ENCODE measurements around the gene CDH4. TPM values are rescaled to one million over a fixed set of nuclear protein-coding genes. Genes with fewer than 3 reads are reported as not detected.

Gene CDH4
- total and polyA plus RNA-seq, 2 donors from 2014 or later = 1.1 TPM; not detected in 1

DNA sequence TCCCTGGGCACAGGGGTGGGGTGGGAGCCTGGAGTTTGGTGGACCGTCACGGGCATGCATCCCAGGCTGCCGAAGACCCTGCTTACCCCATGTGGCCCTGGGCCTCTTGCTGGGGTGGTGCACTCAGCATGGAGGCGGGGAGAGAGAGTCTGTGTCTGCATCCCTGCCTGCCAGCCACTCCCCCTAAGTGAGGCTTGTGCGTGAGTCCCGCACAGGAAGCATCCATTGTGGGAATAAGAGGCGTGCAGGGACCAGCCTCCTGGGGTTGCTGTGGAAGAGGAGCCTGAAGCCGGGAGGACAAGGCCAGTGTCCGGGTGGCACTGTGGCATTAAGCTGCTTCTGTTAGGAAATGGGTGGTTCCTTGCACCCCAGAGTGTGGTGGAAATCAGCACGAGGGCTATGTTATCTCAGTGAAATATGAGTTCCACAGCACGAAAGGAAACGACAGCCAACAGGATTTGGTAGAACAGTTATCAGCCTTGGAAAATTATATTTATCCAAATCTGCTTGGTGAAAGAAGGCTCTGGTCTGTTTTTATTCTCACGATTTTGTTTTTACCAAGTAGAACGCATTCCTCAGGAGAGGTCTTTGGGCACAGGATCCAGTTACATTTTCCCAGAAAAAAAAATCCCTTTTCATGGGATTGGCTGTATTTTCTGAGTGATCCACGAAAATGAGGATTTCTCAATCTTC is 35.7 kb downstream of the CDH4 start:
- no peaks in the 10 kb centered on the region for H3K4me1 ChIP-seq (ENCODE audit: control insufficient read depth in 2 of 3, insufficient read depth in 2 of 3, low read depth in 1 of 3, low read length in 3 of 3)
- TF ChIP-seq, protein P1, sequence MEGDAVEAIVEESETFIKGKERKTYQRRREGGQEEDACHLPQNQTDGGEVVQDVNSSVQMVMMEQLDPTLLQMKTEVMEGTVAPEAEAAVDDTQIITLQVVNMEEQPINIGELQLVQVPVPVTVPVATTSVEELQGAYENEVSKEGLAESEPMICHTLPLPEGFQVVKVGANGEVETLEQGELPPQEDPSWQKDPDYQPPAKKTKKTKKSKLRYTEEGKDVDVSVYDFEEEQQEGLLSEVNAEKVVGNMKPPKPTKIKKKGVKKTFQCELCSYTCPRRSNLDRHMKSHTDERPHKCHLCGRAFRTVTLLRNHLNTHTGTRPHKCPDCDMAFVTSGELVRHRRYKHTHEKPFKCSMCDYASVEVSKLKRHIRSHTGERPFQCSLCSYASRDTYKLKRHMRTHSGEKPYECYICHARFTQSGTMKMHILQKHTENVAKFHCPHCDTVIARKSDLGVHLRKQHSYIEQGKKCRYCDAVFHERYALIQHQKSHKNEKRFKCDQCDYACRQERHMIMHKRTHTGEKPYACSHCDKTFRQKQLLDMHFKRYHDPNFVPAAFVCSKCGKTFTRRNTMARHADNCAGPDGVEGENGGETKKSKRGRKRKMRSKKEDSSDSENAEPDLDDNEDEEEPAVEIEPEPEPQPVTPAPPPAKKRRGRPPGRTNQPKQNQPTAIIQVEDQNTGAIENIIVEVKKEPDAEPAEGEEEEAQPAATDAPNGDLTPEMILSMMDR (IDR thresholded peaks at IDR 0.05; ENCODE audit: borderline replicate concordance, extremely low read depth, insufficient read depth) = no peak
- H3K27ac ChIP-seq (ENCODE audit: low read depth in 2 of 2, low read length in 2 of 2) = no peak overlapping the region
- no peak overlapping the region for H3K9ac ChIP-seq (ENCODE audit: low read length in 3 of 3)
- no peaks in the 10 kb centered on the region for H3K27me3 ChIP-seq (ENCODE audit: control insufficient read depth, insufficient read depth, low read length)
- no peak for DNase-seq
- no peaks in the 10 kb centered on the region for H3K36me3 ChIP-seq (ENCODE audit: control insufficient read depth in 2 of 3, insufficient read depth in 3 of 3, low read length in 3 of 3)
- no peak overlapping the region for H3K4me3 ChIP-seq (ENCODE audit: low read length in 3 of 3)
- peaks cover 0 to 3% (median 0%) of the 10 kb centered on the region in 3 donors for H3K9me3 ChIP-seq (ENCODE audit: control insufficient read depth in 2 of 3, insufficient read depth in 1 of 3, low read length in 3 of 3)
- intact Hi-C loops (cut with DNase I) = no loop called here
- no peak for FAIRE-seq

DNA sequence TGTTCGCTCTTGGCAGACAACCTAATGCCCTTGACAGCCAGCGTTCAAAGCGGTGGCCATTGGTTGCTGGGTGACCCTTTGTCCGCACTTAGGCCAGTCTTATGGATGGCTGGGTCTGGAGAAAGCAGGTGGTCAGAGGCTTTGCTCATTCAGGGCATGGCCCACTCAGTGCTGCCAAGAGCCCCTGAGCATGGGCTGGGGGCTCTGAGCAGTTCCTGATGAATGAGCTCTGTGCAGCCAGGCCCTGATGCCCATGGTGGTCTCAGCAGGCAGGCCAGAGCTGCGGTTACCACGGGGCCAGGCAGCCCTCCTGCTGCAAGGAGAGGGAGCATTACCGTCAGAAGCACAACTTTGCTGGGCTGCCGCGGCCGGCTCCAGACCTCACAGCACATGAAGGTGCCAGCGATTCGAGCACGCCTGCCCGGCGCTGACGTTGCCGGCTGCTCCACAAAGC is 36.3 kb downstream of the CDH4 start:
- no peak for DNase-seq
- Histone ChIP-seq H3K4me1 (ENCODE audit: control insufficient read depth in 2 of 3, insufficient read depth in 2 of 3, low read depth in 1 of 3, low read length in 3 of 3) (no peaks in the 10 kb centered on the region), H3K9ac (ENCODE audit: low read length in 3 of 3) (no peak overlapping the region), H3K27ac (ENCODE audit: low read depth in 2 of 2, low read length in 2 of 2) (no peak overlapping the region), H3K36me3 (ENCODE audit: control insufficient read depth in 2 of 3, insufficient read depth in 3 of 3, low read length in 3 of 3) (no peaks in the 10 kb centered on the region), H3K27me3 (ENCODE audit: control insufficient read depth, insufficient read depth, low read length) (no peaks in the 10 kb centered on the region), H3K9me3 (ENCODE audit: control insufficient read depth in 2 of 3, insufficient read depth in 1 of 3, low read length in 3 of 3) (peaks cover 0 to 3% (median 0%) of the 10 kb centered on the region in 3 donors), H3K4me3 (ENCODE audit: low read length in 3 of 3) (no peak overlapping the region)
- TF ChIP-seq, protein P1 (IDR thresholded peaks at IDR 0.05; ENCODE audit: borderline replicate concordance, extremely low read depth, insufficient read depth) = no peak
- FAIRE-seq = no peak
- intact Hi-C loops (cut with DNase I) = no loop called here

DNA sequence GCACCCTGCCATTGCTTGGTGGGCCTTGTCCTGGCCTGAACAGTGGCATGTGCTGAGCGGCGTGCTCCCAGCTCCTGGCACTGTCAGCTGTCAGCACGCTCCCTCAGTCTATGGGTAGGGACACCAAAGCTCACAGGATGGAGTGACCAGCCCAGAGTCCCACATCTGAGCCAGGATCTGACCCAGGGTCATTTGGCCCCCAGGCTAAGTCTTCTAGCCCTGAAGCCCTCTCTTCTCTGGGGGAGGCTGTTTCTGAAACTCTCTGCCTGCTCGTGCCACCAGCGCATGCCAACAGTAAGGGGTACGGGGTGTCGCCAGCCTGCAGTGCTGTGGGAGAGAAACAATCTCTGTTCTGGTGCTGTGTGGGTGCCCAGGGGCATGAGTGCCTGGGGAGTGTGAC is 37.1 kb downstream of the CDH4 start:
- Histone ChIP-seq H3K27ac (ENCODE audit: low read depth in 2 of 2, low read length in 2 of 2) (no peak overlapping the region), H3K4me1 (ENCODE audit: control insufficient read depth in 2 of 3, insufficient read depth in 2 of 3, low read depth in 1 of 3, low read length in 3 of 3) (no peaks in the 10 kb centered on the region), H3K4me3 (ENCODE audit: low read length in 3 of 3) (no peak overlapping the region), H3K9me3 (ENCODE audit: control insufficient read depth in 2 of 3, insufficient read depth in 1 of 3, low read length in 3 of 3) (peaks cover 0 to 3% (median 0%) of the 10 kb centered on the region in 3 donors), H3K27me3 (ENCODE audit: control insufficient read depth, insufficient read depth, low read length) (no peaks in the 10 kb centered on the region), H3K9ac (ENCODE audit: low read length in 3 of 3) (no peak overlapping the region), H3K36me3 (ENCODE audit: control insufficient read depth in 2 of 3, insufficient read depth in 3 of 3, low read length in 3 of 3) (no peaks in the 10 kb centered on the region)
- FAIRE-seq (no peak), DNase-seq (no peak)
- intact Hi-C loops (cut with DNase I) = no loop called here
- TF ChIP-seq, protein P1 (IDR thresholded peaks at IDR 0.05; ENCODE audit: borderline replicate concordance, extremely low read depth, insufficient read depth) = no peak

Data from kidney (tissue), 14 donors.